ENCODE measurements around the gene FLNB.
A peak's percentile ranks its signal among the peaks of the same experiment; 100 is the strongest.
"Not testable (repeated sequence)": the region's sequence is repeated elsewhere in the genome, so short reads cannot be mapped to it uniquely, and the experiment has no call there.

FLNB gene

GRCh38 chr3:58042947-58043707 is 34.9 kb downstream of the FLNB start:
- Mint-ChIP-seq H3K4me3 (no peak overlapping the region), H3K27ac (no peak overlapping the region), H3K27me3 (no peaks in the 10 kb centered on the region), H3K9me3 (no peaks in the 10 kb centered on the region), H3K4me1 (ENCODE audit: low read depth) (peaks cover 54% of the 10 kb centered on the region), H3K36me3 (ENCODE audit: low read depth) (no peaks in the 10 kb centered on the region)
- DNase-seq, result no peak

- Mint-ChIP-seq H3K4me3 (no peak overlapping the region), H3K36me3 (ENCODE audit: low read depth) (no peaks in the 10 kb centered on the region), H3K9me3 (no peaks in the 10 kb centered on the region), H3K4me1 (ENCODE audit: low read depth) (peaks cover 56% of the 10 kb centered on the region), H3K27me3 (no peaks in the 10 kb centered on the region), H3K27ac (peak overlapping the region; percentile 67)
- no peak for DNase-seq
Measured at GRCh38 chr3:58043933-58044332, 35.7 kb downstream of the FLNB start.

- no peak for DNase-seq
- Mint-ChIP-seq H3K27ac (peak overlapping the region; percentile 35), H3K27me3 (no peaks in the 10 kb centered on the region), H3K4me1 (ENCODE audit: low read depth) (peaks cover 59% of the 10 kb centered on the region), H3K36me3 (ENCODE audit: low read depth) (no peaks in the 10 kb centered on the region), H3K9me3 (no peaks in the 10 kb centered on the region), H3K4me3 (no peak overlapping the region)
Measured at GRCh38 chr3:58044691-58045483, 36.7 kb downstream of the FLNB start.

DNA sequence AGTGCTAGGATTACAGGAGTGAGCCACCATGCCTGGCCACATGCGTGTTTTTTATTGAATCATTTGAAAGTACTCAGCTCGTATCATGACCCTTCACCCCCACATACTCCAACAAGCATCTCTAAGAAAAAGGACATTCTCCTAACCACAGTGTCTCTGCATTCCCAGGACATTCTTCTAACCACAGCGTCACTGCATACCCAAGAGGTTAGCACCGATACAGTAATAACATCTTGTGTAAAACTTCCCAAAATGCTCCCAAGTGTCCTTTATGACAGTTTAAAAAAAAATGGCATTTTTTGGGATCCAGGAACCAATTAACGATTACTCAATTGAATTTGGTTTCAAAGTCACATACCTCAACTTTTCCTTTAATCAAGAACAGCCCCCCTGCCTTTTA is 39.6 kb downstream of the FLNB start:
- Mint-ChIP-seq H3K4me3 (no peak overlapping the region), H3K27ac (no peak overlapping the region), H3K4me1 (ENCODE audit: low read depth) (peaks cover 48% of the 10 kb centered on the region), H3K27me3 (no peaks in the 10 kb centered on the region), H3K9me3 (no peaks in the 10 kb centered on the region), H3K36me3 (ENCODE audit: low read depth) (no peaks in the 10 kb centered on the region)
- DNase-seq, result no peak

- Mint-ChIP-seq H3K4me3 (no peak overlapping the region), H3K27ac (no peak overlapping the region), H3K9me3 (no peaks in the 10 kb centered on the region), H3K4me1 (ENCODE audit: low read depth) (peaks cover 46% of the 10 kb centered on the region), H3K36me3 (ENCODE audit: low read depth) (no peaks in the 10 kb centered on the region), H3K27me3 (no peaks in the 10 kb centered on the region)
- no peak for DNase-seq
Measured at GRCh38 chr3:58048301-58048700, 40.1 kb downstream of the FLNB start.

GRCh38 chr3:58049143-58049785 is 41.0 kb downstream of the FLNB start:
- H3K27ac Mint-ChIP-seq, result no peak overlapping the region
- no peak overlapping the region for H3K4me3 Mint-ChIP-seq
- H3K4me1 Mint-ChIP-seq (ENCODE audit: low read depth), result peaks cover 41% of the 10 kb centered on the region
- H3K36me3 Mint-ChIP-seq (ENCODE audit: low read depth), result no peaks in the 10 kb centered on the region
- no peak for DNase-seq
- H3K27me3 Mint-ChIP-seq, result no peaks in the 10 kb centered on the region
- H3K9me3 Mint-ChIP-seq, result no peaks in the 10 kb centered on the region

- Mint-ChIP-seq H3K27ac (no peak overlapping the region), H3K4me3 (no peak overlapping the region), H3K9me3 (no peaks in the 10 kb centered on the region), H3K36me3 (ENCODE audit: low read depth) (no peaks in the 10 kb centered on the region), H3K27me3 (no peaks in the 10 kb centered on the region), H3K4me1 (ENCODE audit: low read depth) (peaks cover 30% of the 10 kb centered on the region)
- DNase-seq, result no peak
Measured at GRCh38 chr3:58051196-58051595, 43.0 kb downstream of the FLNB start.

DNA sequence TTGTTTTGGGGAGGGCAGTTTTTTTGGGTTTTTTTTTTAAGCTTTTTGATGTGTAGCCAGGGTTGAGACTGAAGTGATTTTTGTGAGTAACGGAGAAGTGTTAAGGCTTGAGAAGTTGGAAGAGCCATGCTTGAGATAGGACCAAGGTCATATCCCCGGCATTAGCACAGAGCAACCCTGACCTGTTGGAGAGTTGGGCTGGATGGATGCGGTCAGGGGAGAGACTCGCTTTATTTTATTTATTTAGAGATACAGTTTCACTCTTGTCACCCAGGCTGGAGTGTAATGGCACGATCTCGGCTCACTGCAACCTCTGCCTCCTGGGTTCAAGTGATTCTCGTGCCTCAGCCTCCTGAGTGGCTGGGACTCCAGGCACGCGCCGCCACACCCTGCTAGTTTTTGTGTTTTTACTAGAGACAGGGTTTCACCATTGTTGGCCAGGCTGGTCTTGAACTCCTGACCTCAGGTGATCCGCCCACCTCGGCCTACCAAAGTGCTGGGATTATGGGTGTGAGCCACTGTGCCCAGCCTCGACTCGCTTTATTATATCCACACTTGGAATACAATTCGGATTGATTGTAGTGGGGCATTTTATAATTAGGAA is 43.5 kb downstream of the FLNB start:
- H3K27me3 Mint-ChIP-seq; H3K36me3 Mint-ChIP-seq (ENCODE audit: low read depth); H3K4me3 Mint-ChIP-seq; DNase-seq; H3K9me3 Mint-ChIP-seq: not testable (repeated sequence)
- peaks cover 30% of the 10 kb centered on the region for H3K4me1 Mint-ChIP-seq (ENCODE audit: low read depth)
- peak overlapping the region; percentile 85 for H3K27ac Mint-ChIP-seq

GRCh38 chr3:58052373-58053273 is 44.4 kb downstream of the FLNB start:
- no peaks in the 10 kb centered on the region for H3K27me3 Mint-ChIP-seq
- H3K4me1 Mint-ChIP-seq (ENCODE audit: low read depth), result peaks cover 30% of the 10 kb centered on the region
- H3K36me3 Mint-ChIP-seq (ENCODE audit: low read depth), result no peaks in the 10 kb centered on the region
- no peaks in the 10 kb centered on the region for H3K9me3 Mint-ChIP-seq
- H3K27ac Mint-ChIP-seq, result peak overlapping the region; percentile 85
- no peak overlapping the region for H3K4me3 Mint-ChIP-seq
- peak; percentile 56 for DNase-seq

- Mint-ChIP-seq H3K4me3 (no peak overlapping the region), H3K27ac (no peak overlapping the region), H3K36me3 (ENCODE audit: low read depth) (no peaks in the 10 kb centered on the region), H3K4me1 (ENCODE audit: low read depth) (peaks cover 16% of the 10 kb centered on the region), H3K9me3 (no peaks in the 10 kb centered on the region), H3K27me3 (no peaks in the 10 kb centered on the region)
- no peak for DNase-seq
Measured at GRCh38 chr3:58054652-58055051, 46.4 kb downstream of the FLNB start.

GRCh38 chr3:58055314-58055713 is 47.1 kb downstream of the FLNB start:
- DNase-seq, result no peak
- Mint-ChIP-seq H3K36me3 (ENCODE audit: low read depth) (no peaks in the 10 kb centered on the region), H3K4me3 (no peak overlapping the region), H3K4me1 (ENCODE audit: low read depth) (peaks cover 15% of the 10 kb centered on the region), H3K9me3 (no peaks in the 10 kb centered on the region), H3K27me3 (no peaks in the 10 kb centered on the region), H3K27ac (no peak overlapping the region)

GRCh38 chr3:58055891-58056290 is 47.7 kb downstream of the FLNB start:
- H3K4me3 Mint-ChIP-seq, H3K27me3 Mint-ChIP-seq: not testable (repeated sequence)

GRCh38 chr3:58058361-58059263 is 50.4 kb downstream of the FLNB start:
- Mint-ChIP-seq H3K4me3 (no peak overlapping the region), H3K9me3 (no peaks in the 10 kb centered on the region), H3K27ac (no peak overlapping the region), H3K4me1 (ENCODE audit: low read depth) (peaks cover 14% of the 10 kb centered on the region), H3K27me3 (no peaks in the 10 kb centered on the region), H3K36me3 (ENCODE audit: low read depth) (no peaks in the 10 kb centered on the region)
- no peak for DNase-seq

More at GRCh38 chr3:58055891-58056290, 47.7 kb downstream of the FLNB start:
- H3K9me3 Mint-ChIP-seq; DNase-seq; H3K27ac Mint-ChIP-seq; H3K36me3 Mint-ChIP-seq (ENCODE audit: low read depth): not testable (repeated sequence)
- peaks cover 15% of the 10 kb centered on the region for H3K4me1 Mint-ChIP-seq (ENCODE audit: low read depth)
